Skin epidermis (tissue), 12 donors: Measurements from ENCODE around the gene PTTG1IP.
"Not testable (repeated sequence)": the region's sequence is repeated elsewhere in the genome, so short reads cannot be mapped to it uniquely, and the experiment has no call there.

ENCODE experiments used
- H3K27ac ChIP-seq, 21 experiments: fragments of 200-600 bp; sonication (generic) in 11 of 21; one replicate each; pipeline ENCODE4 v1.5.0; 2020; ENCODE audit warnings: mild to moderate bottlenecking in 3 of 21, inconsistent platforms in 2 of 21, moderate library complexity in 2 of 21
- H3K4me3 ChIP-seq, 7 experiments: fragments of 200-600 bp; sonication (generic) in 2 of 7; one replicate each; pipeline ENCODE4 v1.5.0; 2020; ENCODE audit warnings: inconsistent platforms in 2 of 7, mild to moderate bottlenecking in 2 of 7, moderate library complexity in 1 of 7

PTTG1IP gene

DNA sequence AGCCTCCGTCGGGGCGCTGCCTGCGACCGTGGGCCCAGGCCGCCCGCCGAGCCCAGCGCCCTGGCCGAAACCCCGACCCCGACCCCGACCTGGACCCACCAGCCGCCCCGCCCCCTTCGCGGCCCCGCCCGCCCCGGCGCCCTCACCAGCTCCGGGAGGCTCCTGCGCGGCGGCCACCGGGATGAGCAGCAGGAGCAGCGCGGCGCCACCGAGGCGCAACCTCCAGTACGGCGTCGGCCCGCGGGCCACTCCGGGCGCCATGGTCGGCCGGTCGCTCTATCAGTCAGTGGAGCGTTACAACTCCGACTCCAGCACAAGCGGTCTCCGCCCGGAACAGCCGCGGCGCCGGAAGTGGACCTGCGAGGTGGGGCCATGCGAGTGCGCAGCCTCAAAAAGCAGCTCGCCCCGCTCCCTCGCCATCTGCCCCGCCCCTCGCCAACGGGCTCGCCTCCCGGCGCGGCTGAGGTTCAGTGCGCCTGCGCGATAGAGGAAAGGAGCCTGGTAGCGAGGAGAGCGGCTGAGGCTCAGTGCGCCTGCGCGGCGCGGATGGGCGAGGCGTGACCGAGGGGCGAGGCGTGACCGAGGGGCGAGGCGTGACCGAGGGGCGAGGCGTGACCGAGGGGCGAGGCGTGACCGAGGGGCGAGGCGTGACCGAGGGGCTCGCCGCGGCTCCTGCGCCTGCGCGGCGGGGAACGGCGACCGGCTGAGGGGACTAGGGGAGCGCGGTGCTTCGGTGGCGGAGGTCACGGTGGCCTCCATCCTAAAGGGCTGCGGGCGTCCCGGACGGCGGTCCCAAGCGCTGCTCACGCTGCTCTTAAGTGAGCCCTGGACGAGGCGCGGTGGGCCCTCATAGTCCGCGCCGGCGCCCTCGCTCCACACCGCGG, at the start of gene PTTG1IP:
TSS of gene PTTG1IP (minus strand) at position 335 of the 884 bp plus-strand sequence. CDS start at position 261, 74 bp downstream.
- Histone ChIP-seq H3K27ac (peak within 1 kb of the TSS; percentile 80 to 97 (median 91)), H3K4me3 (peak within 1 kb of the TSS; percentile 62 to 97 (median 92))

DNA sequence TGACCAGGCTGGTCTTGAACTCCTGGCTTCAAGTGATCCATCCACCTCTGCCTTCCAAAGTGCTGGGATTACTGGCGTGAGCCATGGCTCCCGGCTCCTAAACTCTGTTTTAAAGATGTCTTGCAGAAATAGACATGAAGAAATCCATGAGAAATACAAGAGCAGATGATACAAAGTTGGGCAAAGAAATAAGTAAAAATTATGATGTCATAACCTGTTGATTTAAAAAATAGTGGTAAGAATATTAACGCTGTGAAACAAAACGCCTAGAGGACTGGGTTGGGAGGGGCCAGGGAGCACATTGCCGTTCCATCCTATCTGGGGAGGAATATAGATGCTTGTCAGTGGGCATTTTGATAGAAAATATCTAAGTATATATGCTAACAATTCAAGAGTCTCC, 48.4 kb upstream of the PTTG1IP start:
- Histone ChIP-seq H3K27ac (peak overlapping the region in 11 of 21 experiments; percentile 3 to 99 (median 86)), H3K4me3 (peak overlapping the region in 3 of 7 experiments; percentile 36 to 52 (median 45))

- H3K27ac ChIP-seq = peak within 1 kb of the TSS in 20 of 21 experiments; percentile 3 to 99 (median 80)
- H3K4me3 ChIP-seq = peak within 1 kb of the TSS; percentile 32 to 52 (median 42)
These were observed 47.5 kb upstream of the PTTG1IP start, which contains the start of gene ITGB2 for GRCh38 chr21:44920694-44921604. Gene ITGB2 (minus strand): TSS chr21:44920899. CDS start chr21:44910782, 10,117 bp downstream.

GRCh38 chr21:44919913-44920693, 46.6 kb upstream of the PTTG1IP start:
- H3K27ac ChIP-seq = peak overlapping the region in 20 of 21 experiments; percentile 3 to 99 (median 80)
- peak overlapping the region; percentile 32 to 52 (median 42) for H3K4me3 ChIP-seq

GRCh38 chr21:44919111-44919912, 45.8 kb upstream of the PTTG1IP start:
- Histone ChIP-seq H3K4me3 (peak overlapping the region; percentile 32 to 52 (median 42)), H3K27ac (peak overlapping the region in 18 of 21 experiments; percentile 7 to 99 (median 82))

GRCh38 chr21:44918581-44919033, 45.1 kb upstream of the PTTG1IP start:
- peak overlapping the region; percentile 3 to 52 (median 42) for H3K4me3 ChIP-seq
- H3K27ac ChIP-seq = peak overlapping the region in 10 of 21 experiments; percentile 4 to 99 (median 84)

- Histone ChIP-seq H3K4me3 (peak overlapping the region in 3 of 7 experiments; percentile 40 to 52 (median 45)), H3K27ac (peak overlapping the region in 7 of 21 experiments; percentile 4 to 99 (median 86))
These were observed 44.6 kb upstream of the PTTG1IP start for GRCh38 chr21:44918107-44918470.

DNA sequence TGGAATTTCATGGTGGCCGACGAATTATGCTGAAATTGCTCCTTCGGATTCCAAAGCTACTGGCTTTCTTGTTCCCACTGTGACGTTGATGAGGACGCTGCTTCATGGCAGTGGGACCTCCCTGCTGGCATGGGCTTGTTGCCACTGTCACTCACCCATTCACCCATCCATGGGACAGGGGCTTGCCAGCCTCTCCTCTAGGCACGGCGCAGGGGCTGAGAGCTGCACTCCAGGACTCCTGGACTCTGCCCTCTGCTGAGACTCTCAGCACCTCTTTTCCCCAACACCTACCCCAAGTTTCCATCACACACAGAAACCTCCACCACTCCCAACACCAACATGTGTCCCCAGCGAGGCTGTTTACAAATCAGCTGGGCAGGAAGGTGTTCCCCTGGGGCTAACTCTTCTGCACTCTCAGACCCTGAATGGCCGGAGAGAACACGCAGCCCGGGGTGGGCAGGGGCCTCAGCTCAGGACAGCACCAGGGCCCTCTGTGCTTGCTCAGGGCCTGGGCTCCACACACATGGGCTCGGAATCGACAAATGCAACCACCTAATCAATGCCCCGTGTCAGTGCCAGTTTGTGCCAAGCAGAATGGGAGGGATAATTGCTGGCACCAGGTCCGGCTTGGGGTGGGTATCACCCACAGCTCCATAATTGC, 44.1 kb upstream of the PTTG1IP start:
- Histone ChIP-seq H3K4me3 (no peak overlapping the region), H3K27ac (peak overlapping the region in 5 of 21 experiments; percentile 4 to 99 (median 93))

DNA sequence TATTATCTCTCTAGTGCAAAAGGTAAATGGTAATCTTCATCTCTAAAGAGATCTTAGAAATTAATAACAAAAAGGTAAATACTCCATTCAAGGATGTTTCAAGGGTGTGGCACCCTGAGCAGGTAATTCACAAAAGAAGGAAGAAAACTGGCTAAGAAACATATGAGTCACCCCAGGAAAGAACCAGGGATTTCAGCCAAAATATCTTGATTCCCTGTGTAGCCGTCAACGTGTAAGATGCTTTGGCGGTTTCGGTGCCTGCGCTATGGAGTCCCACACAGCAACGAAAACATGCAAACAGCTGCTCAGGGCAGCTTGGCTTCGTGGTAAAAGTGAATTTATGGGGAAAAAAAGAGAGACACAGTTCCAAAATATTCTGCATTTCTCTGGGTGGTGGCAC, 43.5 kb upstream of the PTTG1IP start:
- Histone ChIP-seq H3K27ac (peak overlapping the region in 2 of 21 experiments; percentile 27 to 99), H3K4me3 (no peak overlapping the region)

- Histone ChIP-seq H3K4me3 (peak overlapping the region in 1 of 7 experiments; percentile 9), H3K27ac (peak overlapping the region in 17 of 21 experiments; percentile 23 to 91 (median 73))
These were observed 40.8 kb upstream of the PTTG1IP start for GRCh38 chr21:44914176-44914874.

GRCh38 chr21:44913425-44914175, 40.1 kb upstream of the PTTG1IP start:
- Histone ChIP-seq H3K4me3 (no peak overlapping the region), H3K27ac (peak overlapping the region in 19 of 21 experiments; percentile 1 to 91 (median 73))

DNA sequence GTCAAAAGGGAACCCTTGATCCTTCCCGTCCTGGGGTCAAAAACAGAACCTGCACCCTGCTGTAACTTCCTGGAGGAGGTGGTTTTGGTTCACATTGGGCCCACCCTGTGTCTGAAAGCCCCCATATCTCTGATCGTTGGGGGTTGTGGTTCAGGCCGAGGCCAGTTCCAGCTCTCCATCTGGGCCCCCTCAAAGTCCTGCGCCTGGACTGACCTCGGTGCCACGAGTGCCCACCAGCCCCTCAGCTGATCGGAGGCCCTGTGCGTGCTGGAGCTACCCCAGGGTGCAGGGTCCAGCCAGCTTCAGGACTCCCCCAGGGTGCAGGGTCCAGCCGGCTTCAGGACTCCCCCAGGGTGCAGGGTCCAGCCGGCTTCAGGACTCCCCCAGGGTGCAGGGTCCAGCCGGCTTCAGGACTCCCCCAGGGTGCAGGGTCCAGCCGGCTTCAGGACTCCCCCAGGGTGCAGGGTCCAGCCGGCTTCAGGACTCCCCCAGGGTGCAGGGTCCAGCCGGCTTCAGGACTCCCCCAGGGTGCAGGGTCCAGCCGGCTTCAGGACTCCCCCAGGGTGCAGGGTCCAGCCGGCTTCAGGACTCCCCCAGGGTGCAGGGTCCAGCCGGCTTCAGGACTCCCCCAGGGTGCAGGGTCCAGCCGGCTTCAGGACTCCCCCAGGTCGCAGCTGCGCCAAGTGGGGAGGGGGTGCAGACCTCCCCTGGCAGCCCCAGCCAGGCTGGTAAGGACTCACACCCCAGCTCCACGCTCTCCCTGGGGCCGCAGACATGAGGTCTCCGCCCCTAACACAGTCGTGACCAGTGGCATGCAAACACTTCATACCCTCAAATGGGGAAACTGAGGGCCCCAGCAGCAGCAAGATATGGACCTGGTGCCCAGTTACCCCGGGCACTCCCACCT, 39.3 kb upstream of the PTTG1IP start:
- H3K27ac ChIP-seq = peak overlapping the region in 17 of 21 experiments; percentile 29 to 91 (median 77)
- H3K4me3 ChIP-seq = not testable (repeated sequence)

DNA sequence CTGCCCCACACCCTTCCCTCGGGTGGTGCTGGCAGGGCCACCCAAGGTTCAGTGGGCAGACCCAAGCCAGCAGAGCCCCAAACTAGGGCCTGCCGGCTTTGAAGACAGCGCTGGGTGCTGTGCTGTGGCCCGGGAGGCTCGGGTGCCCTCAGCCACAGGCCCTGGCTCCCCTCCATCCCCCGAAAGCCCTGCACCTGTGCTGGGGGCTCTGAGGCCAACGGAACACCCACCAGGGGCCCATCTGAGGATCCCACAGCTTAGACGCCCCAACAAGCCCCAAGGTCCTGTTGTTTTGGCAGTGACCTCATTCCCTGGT, 38.6 kb upstream of the PTTG1IP start:
- H3K27ac ChIP-seq = peak overlapping the region in 19 of 21 experiments; percentile 40 to 91 (median 72)
- H3K4me3 ChIP-seq = peak overlapping the region in 1 of 7 experiments; percentile 9

- peak overlapping the region in 20 of 21 experiments; percentile 40 to 91 (median 72) for H3K27ac ChIP-seq
These were observed 38.1 kb upstream of the PTTG1IP start for GRCh38 chr21:44911384-44912157.

DNA sequence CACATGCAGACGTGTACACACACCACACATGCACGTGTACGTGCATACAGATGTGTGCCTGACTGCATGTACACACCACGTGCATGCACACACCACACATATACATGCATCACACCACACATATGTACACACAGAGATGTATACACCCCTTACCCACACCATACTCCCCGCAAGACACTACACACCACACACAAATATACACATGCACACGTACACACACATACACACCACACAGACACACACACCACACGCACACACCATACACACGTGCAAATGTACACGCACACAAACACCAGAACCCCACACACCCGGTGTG, 37.5 kb upstream of the PTTG1IP start:
- H3K4me3 ChIP-seq = no peak overlapping the region
- peak overlapping the region in 13 of 21 experiments; percentile 60 to 91 (median 77) for H3K27ac ChIP-seq

More at GRCh38 chr21:44911384-44912157, 38.1 kb upstream of the PTTG1IP start:
- peak overlapping the region in 1 of 7 experiments; percentile 9 for H3K4me3 ChIP-seq
